GM12878 (cell line): ENCODE results near the gene CDC123.

Source experiments
- ATF2 ChIP-seq: IDR thresholded peaks from 2 replicates; pipeline ENCODE4 v1.6.1; 2012; ENCODE audit warnings: low read length, inconsistent platforms
- CEBPB ChIP-seq, 2 experiments: fragments of 150-350 bp in 1 of 2; IDR thresholded peaks; 2 replicates each; pipeline ENCODE4 v1.6.1; 2012 to 2014; ENCODE audit warnings: low read depth in 2 of 2, low read length in 2 of 2, borderline replicate concordance in 1 of 2, inconsistent platforms in 1 of 2
- CTCF ChIP-seq, 3 experiments: IDR thresholded peaks in 2 of 3; conservative IDR thresholded peaks in 1 of 3; 2 replicates each; pipeline ENCODE4 v1.5.1; 2011; ENCODE audit warnings: low read depth in 3 of 3, low read length in 3 of 3, mild to moderate bottlenecking in 3 of 3, control low read depth in 2 of 3, moderate library complexity in 2 of 3, inconsistent platforms in 1 of 3, mixed read lengths in 1 of 3; ENCODE audit not compliant: control insufficient read depth in 2 of 3, insufficient read depth in 1 of 3; ENCODE audit errors: extremely low read depth in 1 of 3
- EZH2 ChIP-seq: IDR thresholded peaks from 2 replicates; pipeline ENCODE4 v1.6.1; 2012; ENCODE audit warnings: low read depth, mild to moderate bottlenecking, control low read depth, inconsistent platforms, low read length, borderline replicate concordance; ENCODE audit not compliant: control insufficient read depth
- JUNB ChIP-seq: IDR thresholded peaks from 2 replicates; pipeline ENCODE4 v1.6.1; 2016; ENCODE audit warnings: antibody characterized with exemption, mild to moderate bottlenecking
- NFYB ChIP-seq: IDR thresholded peaks from 2 replicates; pipeline ENCODE4 v1.6.1; 2011; ENCODE audit warnings: low read depth, mild to moderate bottlenecking, low read length, improper control_type of control experiment, moderate library complexity; ENCODE audit not compliant: insufficient read depth
- NR2C2 ChIP-seq: IDR thresholded peaks from 2 replicates; pipeline ENCODE4 v1.6.1; 2011; ENCODE audit warnings: borderline replicate concordance, low read depth; ENCODE audit not compliant: control insufficient read depth, insufficient read length
- POLR2AphosphoS5 ChIP-seq: IDR thresholded peaks from 2 replicates; pipeline ENCODE4 v1.6.1; 2011; ENCODE audit warnings: mild to moderate bottlenecking, low read length, inconsistent platforms
- RFX5 ChIP-seq: IDR thresholded peaks from 2 replicates; pipeline ENCODE4 v1.6.1; 2011; ENCODE audit warnings: low read depth, low read length, improper control_type of control experiment
- SMAD1 ChIP-seq: fragments of 450-650 bp; IDR thresholded peaks from 2 replicates; pipeline ENCODE4 v1.6.1; 2018; ENCODE audit warnings: mild to moderate bottlenecking, low read depth; ENCODE audit not compliant: partially characterized antibody
- TAF1 ChIP-seq: IDR thresholded peaks from 2 replicates; pipeline ENCODE4 v1.6.1; 2011; ENCODE audit warnings: mild to moderate bottlenecking, low read depth, low read length, borderline replicate concordance
- ZNF384 ChIP-seq: IDR thresholded peaks from 2 replicates; pipeline ENCODE4 v1.6.1; 2012; ENCODE audit warnings: low read depth, mild to moderate bottlenecking, low read length, improper control_type of control experiment, borderline replicate concordance

GRCh38 chr10:12287772-12288171 is 91.8 kb downstream of the CDC123 start:
- no peak for TF ChIP-seq NR2C2
- TF ChIP-seq POLR2AphosphoS5 = no peak
- TF ChIP-seq JUNB = no peak
- TF ChIP-seq NFYB = no peak
- TF ChIP-seq ZNF384 = no peak
- no peak for TF ChIP-seq TAF1
- TF ChIP-seq CTCF (IDR thresholded peaks at IDR 0.05 in 2 of 3, conservative IDR thresholded peaks at IDR 0.05 in 1 of 3; ENCODE audit: control insufficient read depth in 2 of 3, extremely low read depth in 1 of 3, insufficient read depth in 1 of 3, low read depth in 3 of 3, low read length in 3 of 3) = no peak
- TF ChIP-seq EZH2 = no peak
- TF ChIP-seq SMAD1 = no peak
- no peak for TF ChIP-seq ATF2
- no peak for TF ChIP-seq RFX5
- TF ChIP-seq CEBPB (IDR thresholded peaks at IDR 0.05; ENCODE audit: borderline replicate concordance in 1 of 2, low read depth in 2 of 2, low read length in 2 of 2) = no peak
